NCI-H2029 (cell line): Measurements from ENCODE around the gene CDK17.
"Not testable (repeated sequence)": the region's sequence is repeated elsewhere in the genome, so short reads cannot be mapped to it uniquely, and the experiment has no call there.

ENCODE experiments used
- DNase-seq: peaks from one replicate; lab custom pipeline; 2025; lab: John Stamatoyannopoulos, UW

Gene CDK17

DNA sequence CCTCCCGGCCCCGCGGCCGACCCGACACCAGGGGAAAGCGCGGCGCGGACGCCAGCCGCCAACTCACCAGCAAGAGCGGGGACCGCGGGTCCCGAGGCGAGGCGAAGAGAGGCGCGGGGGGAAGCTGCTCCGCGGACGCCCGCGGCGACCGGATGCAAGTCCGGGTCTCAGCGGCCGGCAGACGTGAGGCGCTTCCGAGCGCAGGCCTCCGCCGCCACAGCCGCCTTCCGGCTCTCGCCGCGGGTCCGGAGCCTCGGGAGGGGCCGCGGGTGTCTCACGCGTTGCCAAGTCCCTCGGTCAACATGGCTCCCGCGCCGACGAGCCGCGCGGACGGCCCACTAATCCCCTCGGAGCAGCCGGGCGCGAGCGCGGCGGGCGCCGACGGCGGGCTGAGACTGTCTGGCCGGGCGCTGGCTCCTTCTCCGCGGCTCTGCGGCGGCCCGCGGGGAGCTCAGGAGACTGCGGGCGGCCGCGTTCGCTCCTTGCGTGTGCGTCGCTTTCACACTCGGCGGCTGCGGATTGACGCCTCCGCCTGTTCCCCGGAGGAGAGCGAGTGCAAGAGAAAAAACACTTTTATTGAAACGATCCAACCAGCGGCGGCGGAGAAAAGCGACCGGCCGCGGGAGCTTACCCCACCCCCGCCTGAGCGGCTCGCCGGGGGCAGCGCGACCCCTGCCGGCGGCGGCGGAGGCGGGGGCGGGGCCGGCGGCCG, at the start of gene CDK17:
Gene CDK17 (minus strand): TSS at position 521 of the 712 bp plus-strand sequence. CDS start 65,603 bp downstream, outside the sequence.
- peak; percentile 77 for DNase-seq

DNA sequence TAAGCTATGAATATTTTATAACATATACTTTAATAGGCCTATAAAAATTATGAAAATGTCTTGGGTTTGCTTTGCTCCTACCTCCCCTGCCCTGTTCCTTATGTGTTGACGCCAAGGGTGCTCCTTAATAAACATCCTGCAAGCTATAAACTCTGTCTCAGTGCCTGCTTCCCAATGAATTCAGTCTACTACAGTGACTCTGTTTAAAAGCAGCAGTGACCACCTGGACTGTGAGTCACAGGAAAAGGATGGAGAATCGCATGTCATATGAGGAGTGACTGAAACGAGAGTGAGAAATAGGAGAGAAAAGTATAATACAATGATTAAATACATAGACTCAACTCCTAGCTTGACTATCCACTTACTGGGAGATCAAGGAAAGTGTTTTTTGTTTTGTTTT, 48.1 kb upstream of the CDK17 start:
- no peak for DNase-seq

DNA sequence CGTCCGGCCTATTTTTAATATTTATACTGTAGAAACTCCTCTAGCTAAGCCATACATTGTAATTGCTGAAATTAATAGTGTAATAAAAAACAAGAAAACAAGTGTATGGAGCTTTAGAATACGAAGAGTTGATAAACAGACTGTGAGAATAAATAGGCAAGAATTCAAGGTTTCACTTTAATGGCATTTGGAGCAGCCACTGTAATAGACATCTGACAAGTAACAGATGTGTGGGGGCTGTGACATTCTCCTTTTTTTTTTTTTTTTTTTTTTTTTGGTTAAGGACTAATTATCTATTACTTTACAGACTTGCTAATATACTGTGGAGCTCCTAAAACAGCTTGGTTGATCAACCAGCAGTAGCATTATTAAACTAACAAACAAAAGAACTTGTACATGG, 47.0 kb upstream of the CDK17 start:
- no peak for DNase-seq

DNA sequence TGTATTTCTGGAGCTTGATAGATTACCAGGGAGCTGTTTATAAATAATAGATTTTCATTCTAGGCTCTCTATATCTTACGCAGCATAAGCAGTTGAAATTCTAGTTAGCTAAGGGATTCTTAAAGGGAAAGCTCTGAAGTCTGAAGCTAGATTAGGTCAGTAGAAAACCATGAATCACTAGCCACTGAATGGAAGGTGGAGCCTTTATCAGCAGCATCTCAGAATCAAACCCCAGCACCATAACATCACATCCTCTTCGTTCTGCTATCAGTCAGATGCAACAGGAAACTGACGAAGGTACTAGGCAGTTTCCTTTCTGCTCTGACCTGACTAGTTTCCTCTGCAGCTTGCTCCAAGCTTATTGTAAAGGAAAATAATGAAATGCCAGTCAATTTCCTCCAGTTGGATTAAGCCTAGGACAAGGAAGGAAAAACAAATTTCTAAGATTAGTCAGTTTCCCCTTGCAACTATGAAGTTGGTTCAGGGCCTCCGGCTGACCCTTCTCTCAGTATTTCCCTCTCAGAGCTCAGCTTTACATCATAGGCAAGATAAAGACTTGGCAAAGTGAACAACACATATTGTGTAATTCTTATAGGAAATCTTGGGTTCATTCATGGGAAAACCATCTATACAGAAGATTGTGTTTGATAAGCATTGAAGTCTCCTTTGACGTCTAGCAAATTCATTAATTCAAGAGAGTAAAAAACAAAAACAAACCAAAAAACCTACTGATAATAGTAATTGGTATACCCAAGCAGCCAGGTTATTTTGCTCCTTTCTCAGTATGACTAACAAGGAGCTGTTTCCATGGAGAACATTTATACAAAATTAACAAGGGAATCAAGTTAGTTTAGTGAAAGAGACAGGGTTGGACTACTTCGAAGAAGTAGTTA, 45.7 kb upstream of the CDK17 start:
- DNase-seq, result no peak

DNA sequence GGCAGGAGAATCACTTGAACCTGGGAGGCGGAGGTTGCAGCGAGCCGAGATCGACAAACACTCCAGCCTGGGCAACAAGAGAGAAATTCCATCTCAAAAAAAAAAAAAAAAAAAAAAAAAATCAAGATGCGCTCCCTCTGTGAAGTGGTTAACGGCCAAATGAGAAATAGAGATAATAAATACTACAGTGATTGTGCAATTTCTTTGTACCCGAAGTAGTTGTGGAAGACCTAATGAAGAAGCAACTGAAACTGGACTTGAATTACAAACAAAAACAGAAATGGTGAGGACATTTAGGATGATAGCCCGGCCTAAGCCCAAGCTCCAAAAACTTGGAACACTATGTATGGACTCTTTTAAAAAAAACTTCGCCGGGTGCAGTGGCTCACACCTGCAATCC, 44.2 kb upstream of the CDK17 start:
- no peak for DNase-seq

DNA sequence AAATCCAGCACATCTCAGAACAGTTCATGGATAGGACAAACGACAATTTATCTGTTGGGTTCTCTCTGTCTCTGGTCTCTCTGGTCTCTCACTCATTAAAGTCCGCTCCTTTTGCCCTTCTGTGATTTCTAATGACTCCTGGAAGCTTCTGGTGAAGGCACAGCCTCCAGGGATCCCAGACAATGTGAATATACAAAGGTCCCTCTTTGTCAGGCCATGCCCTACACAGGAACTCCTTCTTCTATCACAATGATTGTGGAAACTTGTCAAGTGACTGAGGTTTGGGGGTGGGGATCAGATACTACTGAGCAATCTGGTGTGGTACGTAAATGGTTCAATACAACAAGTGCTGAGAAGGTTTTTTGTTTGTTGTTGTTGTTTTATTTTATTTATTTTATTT, 42.7 kb upstream of the CDK17 start:
- no peak for DNase-seq

DNA sequence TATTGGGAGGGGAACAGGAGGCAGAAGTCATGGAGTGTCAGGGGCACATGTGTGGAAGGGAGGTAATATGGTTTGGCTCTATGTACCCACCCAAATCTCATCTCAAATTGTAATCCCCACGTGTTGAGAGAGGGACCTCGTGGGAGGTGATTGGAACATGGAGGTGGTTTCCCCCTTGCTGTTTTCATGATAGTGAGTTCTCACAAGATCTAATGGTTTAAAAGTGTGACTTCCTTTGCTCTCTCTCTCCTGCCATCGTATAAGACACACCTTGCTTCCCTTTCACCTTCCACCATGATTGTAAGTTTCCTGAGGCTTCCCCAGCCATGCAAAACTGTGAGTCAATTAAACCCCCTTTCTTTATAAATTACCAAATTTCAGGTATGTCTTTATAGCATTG, 41.6 kb upstream of the CDK17 start:
- DNase-seq, result no peak

DNA sequence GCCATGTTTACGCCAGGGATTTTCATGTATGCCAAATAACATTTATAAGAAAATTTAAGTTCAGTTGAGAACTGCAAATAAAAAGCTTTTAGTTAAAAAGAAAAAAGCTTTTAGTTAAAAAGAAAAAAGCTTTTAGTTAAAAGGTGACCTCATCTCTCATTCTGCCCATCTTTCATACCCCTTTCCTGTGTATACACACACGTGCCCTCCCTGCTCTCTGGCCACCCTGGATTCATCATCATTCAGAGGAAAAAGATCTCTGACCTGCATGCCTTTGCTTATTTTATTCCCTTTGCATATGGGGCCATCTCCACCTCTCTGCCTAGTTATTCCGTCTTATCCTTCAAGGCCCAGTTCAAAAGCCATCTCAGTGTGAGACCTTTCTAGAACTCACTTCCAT, 38.1 kb upstream of the CDK17 start:
- no peak for DNase-seq

DNA sequence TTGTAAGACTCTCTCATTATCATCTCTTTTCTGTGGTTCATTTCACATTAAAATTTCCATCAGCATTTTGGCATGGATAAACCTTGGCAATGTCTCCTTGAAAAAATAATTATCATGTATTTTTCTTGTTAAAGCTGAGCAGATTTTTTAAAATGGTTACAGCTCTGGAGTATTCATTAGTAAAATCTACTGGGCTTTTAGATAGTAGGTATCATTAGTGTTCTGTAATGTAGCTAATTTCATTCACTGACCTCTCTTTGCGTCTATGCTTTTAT, 36.9 kb upstream of the CDK17 start:
- DNase-seq, result no peak

DNA sequence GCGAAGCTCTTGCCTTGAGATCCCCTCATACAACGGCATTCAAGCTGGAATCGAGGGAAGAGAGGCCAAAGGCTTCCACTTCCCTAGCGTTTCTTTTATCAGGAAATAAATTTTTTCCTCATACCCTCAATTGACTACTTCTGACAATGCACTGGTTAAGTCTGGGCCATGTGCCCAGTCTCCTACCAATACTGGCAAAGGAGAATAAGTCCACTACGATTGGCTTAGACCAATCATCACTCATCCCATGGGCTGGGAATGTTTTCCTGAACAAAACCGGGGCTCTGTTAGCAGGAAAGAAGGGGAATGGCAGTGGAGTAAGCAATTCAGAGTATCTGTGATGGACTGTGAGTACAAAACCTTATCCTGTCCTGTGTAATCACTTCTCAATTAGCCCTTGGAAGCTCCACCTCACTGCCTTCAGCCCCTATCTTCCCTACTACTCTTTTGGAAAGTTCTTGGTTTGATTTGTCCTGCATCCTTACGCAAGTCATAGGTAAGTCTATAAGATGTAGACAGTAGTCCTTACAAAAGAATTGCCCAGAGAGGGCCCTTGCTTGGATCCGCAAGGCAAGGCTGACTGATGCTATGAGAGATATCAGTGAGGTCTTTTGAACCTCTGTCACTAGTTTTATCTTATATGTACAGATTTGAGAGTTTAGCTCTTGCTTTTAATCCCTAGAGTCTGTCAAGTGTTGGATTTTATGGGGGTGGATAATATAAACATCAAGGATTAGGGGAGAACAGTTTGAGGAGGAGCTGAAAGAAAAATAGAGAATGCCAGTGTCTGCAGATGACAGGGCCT, 36.3 kb upstream of the CDK17 start:
- DNase-seq, result no peak

DNA sequence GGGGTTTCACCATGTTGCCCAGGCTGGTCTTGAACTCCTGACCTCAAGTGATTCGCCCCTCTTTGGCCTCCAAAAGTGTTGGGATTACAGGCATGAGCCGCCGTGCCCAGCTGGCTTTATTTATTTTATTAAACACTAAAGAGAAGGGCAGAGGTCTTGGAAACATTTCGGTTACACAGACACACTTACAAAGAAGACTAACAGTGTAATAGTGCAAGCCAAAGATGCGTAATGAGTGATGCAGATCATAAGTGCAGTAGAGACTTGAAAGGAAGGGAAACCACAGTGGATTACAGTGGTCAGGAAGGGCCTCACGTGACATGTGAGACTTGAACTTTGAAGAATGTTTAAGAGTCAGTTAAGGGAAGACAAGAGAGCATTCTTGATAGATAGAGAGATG, 33.9 kb upstream of the CDK17 start:
- DNase-seq, result no peak

DNA sequence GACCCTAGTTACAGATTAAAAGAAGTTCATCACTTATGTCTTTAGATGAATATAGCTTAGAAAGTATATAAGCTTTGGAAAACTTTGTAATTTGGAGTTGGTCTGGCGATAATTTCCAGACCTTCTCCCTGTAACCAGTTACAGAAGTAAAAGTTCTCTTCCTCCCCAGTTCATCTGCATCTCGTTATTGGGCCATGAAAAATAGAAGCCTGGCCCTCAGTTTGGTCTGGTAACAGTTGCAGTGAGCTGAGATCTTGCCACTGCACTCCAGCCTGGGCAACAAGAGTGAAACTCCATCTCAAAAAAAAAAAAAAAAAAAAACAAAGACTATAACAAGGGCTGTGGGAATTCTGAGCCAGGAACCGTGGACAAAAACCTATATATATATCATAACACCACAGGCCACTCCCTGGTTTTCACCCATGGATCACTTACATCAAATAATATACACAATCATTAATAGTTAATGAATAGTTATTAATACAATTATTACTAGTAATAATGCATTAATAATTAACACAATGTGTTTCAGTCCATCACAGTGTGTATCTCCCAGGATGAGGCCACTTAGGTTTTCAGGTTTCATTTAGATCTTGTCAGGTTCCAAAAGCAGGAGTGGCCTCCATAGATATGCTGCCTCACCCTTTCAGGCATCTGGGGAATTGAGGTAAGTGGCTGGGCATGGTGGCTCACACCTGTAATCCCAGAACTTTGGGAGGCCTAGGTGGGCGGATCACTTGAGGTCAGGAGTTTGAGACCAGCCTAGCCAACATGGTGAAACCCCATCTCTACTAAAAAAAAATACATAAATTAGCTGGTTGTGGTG, 32.5 kb upstream of the CDK17 start:
- DNase-seq, result not testable (repeated sequence)

DNA sequence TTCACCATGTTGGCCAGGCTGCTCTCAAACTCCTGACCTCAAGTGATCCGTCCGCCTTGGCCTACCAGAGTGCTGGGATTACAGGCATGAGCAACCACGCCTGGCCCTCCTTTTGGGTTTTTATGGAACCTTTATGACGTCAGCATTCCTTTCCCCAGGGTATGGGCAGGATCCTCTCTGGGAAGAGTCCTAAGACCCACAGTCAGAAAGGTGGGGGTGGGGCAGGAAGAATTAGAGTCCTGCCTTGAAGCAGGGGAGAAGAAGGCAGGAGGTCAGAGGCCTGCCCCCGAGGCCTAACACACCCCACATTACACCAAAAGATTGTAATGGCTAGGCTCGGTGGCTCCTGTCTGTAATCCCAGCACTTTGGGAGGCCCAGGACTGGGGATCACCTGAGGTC, 30.8 kb upstream of the CDK17 start:
- no peak for DNase-seq

DNA sequence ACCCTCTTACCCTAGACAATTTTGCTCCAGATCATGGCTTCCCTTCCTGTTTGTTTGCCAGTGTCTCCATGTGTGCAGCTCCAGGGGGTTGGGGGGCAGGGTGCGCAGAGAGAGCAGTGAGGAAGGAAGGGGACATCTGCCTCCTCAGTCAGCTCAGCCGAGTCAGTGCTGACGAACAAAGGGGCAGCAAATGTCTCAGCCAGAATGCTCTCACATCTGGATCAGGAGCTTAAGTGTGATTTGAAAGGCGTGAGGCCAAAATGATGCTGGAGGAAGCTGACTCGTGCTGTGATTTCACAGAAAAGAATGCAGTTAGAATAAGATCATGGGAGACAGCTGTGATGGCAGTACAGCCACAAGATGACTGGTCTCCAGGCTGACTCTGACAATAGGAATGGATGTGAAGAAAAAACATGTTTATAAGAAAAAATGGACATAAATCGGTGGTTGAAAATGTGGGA, 27.1 kb upstream of the CDK17 start:
- no peak for DNase-seq

DNA sequence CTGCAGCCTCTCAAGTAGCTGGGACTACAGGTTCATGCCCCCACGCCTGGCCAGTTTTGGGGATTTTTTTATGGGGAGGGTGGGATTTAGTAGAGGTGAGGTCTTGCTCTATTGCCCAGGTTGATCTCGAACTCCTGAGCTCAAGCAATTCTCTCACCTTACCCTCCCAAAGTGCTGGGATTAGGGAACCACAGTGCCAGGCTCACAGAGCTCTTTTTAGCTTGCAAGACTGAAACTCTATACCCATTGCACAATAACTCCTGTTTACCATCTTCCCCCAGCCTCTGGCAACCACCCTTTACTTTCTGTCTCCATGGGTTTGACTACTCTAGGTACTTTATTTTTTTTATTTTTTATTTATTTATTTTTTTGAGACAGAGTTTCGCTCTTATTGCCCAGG, 25.7 kb upstream of the CDK17 start:
- no peak for DNase-seq

DNA sequence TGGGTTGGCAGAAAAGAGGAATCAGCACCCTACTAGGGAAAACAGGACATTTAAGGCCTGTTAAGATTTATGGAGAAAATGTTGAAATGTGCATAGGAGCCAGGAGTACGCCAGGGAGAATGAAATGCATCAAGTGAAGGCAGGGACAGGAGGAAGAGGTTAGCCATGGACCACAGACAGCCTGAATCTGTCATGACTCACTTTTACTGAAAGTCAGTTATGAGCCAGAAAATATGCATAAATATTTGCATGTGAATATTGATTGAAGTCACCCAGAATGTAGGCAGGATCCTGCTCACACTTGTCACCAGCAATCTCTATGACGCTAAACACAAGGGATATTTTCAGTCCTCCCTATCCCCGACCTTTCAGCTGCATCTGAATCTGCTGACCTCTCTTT, 25.1 kb upstream of the CDK17 start:
- no peak for DNase-seq

DNA sequence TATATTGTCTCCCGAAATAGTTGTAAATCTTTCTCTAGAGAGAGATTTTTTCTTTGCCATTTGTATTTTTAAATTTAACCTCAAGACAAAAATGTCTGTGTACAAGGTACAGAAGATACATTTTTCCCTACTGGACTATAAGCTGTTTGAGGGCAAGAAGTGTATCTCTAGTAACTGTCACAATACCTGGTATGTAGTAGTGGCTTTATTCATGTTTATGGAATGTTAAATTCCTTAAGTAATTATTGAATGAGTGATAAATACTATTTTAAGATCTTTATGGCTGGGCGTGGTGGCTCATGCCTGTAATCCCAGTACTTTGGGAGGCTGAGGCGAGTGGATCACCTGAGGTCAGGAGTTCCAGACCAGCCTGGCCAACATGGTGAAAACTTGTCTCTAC, 24.4 kb upstream of the CDK17 start:
- DNase-seq, result no peak

DNA sequence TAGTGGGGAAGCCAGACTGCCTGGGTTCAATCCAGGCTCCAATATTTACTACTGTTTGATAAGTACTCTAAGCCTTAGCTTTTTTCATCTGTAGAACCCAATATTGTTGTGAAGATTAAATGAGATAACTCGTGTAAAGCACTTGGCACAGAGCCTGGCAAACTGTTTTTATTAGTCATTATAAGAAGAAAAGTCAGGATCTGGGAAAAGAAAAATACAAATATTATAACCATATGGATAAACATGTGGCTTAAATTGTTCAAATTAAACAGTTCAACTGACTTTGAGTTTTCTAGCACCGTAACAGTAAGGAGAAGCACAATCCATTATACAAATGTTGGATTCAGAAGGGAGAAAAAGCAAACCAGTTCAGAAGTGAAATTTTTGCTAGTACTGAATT, 22.0 kb upstream of the CDK17 start:
- no peak for DNase-seq

DNA sequence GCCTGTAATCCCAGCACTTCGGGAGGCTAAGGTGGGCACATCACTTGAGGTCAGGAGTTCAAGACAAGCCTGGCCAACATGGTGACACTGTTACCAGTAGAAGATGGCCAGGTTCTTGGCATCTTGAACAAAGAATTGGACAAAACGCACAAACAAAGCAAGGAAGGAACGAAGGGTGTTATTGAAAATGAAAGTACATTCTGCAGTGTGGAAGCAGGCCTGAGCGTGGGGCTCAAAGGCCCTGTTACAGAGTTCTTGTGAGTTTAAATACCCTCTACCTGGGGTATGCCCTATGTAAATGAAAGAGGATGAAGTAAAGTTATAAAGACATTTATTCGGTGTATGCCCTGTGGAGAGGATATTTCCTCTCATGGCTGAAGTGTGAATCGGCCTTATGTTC, 20.8 kb upstream of the CDK17 start:
- DNase-seq, result no peak

DNA sequence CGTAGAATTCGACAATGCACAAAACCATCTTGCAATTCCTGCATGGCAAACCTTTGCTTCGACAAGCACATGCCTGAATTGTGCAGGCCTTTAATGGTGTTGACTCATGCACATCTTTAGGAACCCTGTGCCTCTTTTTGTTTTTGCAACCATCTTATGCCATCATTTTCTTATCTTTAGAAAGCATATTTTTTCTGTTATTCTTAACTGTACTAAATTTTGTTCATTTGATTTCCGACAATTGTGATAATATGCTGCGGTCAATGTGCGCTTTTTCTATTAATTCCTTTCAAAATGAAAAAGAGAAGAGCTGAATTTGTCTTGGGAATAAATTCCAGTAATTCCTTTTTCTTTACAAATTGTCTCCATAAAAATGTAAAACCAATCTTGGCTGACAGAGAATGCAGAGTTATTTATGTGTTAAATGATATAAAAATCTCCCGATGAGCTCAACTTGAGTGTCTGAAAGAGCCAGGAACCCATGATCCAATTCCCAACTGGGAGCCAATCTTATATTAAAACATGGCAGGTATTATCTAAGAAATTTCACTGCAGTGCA, 20.1 kb upstream of the CDK17 start:
- no peak for DNase-seq

DNA sequence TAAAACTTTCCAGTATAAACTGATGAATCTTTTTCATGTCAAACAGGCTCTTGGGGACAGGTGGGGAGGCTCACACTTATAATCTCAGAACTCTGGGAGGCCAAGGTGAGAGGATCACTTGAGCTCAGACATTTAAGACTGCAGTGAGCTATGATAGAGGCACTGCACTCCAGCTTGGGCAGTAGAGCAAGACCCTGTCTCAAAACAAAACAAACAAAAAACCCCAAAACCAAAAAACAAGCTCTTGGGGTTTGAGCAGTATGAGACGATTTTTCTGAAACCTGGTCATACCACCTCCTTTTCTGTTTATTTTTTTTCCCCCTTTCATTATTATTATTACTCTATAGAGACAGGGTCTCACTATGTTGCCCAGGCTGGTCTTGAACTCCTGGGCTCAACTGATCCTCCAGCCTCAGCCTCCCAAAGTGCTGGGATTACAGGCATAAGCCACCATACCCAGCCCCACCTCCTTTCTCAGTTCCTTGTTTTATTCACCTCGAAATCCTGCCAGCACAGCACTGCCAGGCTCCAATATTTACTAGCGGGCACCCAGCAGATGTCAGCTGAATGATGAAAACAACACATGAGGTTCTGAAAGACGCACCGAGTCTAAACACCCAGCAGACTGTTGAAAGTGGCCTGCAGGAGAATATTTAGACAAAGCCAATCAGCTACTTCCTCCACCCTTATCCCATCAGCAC, 19.5 kb upstream of the CDK17 start:
- no peak for DNase-seq
